Measurements from ENCODE around the gene EFNA3.

Gene EFNA3

GRCh38 chr1:155070158-155070621 lies 8.4 kb upstream of the EFNA3 start:
- DNase-seq = no peak

- no peak for DNase-seq
These were observed 7.7 kb upstream of the EFNA3 start for GRCh38 chr1:155070721-155071569.

DNA sequence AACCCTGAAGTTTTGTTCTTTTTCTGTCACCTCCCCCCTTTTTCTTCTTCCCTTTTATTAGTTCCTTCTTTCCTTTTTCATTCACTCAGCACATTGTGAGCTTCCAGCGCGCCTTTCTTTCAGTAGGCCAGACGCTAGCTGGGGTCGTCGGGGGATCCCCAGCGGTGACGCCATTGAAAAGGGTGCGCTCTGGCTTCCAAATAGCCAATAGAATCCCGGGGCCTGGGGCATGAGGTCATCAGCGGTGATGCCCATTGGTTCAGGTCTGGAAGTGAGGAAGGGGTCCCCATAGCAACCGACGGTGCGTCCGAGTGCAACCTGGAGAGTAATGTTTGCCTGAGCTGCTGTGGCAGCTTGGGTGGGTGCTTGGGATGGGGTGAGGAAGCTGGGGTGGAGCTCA lies 6.9 kb upstream of the EFNA3 start:
- DNase-seq = no peak

DNA sequence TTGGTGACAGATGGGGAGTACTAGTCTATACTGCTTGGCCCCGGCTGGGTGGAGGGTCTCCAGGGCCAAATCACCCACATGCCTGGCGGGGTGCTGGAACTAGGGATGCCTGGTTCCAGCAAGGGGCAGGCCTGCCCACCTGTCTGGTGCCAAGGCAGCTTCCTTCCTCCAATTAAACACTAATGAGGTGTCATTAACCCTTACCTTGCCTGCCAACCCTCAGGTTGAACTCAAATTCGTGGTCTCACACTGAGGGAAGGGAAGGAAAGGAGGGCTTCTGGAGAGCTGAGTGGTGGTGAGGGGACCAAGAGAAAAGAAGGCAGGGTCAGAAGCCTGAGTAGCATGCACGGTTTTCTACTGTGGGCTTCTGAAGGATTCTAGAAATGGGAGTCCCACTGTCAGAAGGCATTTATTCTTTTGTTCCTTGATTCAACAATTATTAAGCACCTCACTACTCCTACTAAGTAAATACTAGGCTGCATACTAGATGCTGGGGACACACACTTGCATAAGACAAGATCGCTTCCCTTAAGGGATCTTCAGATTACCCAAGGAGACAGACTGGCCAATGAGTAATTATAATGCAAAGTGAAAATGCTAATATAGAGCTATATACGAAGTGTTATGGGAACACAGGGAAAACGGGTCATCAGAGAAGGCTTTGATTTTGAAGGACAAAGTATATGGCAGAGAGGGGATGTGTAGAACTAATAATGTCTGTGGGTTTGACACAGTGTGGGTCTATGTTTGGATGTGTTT lies 5.9 kb upstream of the EFNA3 start:
- DNase-seq = no peak

GRCh38 chr1:155073377-155074242 lies 5.0 kb upstream of the EFNA3 start:
- DNase-seq = no peak

GRCh38 chr1:155075535-155075934 lies 3.1 kb upstream of the EFNA3 start:
- no peak for DNase-seq

DNA sequence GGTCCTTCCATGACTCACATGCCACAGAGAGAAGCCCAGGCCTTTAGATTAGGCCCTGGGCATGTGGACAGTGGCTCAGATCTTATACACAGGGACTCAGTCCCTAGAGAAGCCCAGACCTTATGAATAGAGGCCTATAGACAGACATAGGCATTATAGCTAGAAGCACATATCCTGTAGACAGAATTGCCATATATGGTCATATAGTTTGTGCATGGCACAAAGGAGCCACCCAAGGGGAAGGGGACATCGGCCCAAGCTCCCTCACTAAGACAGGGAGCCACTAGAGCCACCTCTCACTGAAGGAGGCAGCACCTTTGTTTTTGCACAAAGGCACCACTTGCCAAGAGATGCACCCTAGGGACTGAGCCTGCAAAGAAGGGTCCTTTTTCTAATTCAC lies 2.3 kb upstream of the EFNA3 start:
- no peak for DNase-seq

- no peak for DNase-seq
These were observed 1.3 kb upstream of the EFNA3 start for GRCh38 chr1:155077346-155077745.

DNA sequence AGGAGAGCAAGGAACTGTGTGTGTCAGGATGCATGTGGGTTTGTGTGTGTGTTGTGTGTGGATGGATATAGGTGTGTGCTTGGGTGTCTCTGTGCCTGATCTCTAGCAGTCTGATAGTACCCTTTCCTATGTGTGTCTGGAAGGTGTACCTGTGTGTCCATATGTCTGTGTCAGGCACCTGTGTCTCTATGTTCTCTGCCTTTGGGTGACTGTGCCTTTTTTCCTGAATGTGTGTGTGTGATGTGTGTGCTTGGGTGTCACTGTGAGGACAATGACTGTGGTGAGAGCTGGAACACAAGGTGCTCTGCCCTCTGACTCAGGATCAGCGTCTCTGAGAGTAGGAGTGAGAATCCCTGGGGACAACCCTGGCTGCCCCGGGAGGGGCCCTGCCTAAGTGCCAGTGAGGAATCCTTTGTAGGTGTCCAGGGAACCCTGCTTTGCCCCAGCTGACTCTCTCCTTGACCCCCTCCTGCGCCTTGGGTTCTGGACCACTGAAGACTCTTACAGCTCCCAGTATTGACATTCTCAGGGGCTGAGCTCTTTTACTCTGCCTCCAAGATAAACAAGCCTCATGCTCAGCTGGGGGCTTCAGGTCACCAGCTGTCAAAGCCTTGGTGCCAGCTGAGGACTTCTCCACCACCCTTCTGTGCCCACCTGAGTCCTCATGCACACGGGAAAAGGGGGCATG lies 735 bp upstream of the EFNA3 start:
- no peak for DNase-seq

- no peak for DNase-seq
These were observed 511 bp downstream of the EFNA3 start for GRCh38 chr1:155079210-155079486.

DNA sequence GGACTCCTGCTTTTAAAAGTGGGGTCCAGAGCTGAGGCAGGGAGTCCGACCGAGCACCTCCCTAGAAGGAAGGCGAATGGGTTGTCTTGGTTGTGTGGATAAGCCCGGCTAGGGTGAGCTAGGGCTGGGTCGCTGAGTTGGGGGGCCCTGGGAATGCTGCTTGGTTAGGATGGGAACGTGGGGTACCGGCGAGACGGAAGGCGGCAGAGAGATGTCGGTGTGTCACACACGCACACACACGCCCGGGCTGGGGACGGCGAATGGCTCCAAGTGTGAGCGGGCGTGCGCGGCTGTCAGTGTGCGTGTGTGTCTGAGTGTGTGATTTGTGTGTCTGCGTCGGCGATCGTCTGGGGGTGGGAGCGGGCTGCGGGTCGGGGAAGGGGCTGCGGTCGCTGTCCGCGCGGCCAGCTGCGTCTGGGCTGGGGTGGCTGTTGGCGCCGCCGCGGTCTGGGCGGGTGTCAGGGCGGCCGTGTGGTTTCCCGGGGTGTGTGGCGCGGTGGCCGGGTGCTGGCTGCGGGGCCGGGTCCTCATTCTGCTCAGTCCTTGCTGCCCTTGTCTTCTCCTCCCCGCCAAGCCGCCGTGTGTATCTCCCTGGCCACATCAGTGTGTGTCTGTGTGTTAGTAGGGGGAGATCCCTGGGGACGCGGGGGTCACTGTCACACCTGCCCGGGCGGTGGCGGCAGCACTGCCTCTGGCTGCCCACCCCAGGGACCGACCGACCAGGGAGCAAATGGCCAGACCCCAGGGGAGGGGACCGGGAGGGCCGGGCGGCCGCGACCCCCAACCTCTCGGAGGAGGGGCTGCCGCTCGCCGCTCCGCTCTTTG lies 1.1 kb downstream of the EFNA3 start:
- no peak for DNase-seq

DNA sequence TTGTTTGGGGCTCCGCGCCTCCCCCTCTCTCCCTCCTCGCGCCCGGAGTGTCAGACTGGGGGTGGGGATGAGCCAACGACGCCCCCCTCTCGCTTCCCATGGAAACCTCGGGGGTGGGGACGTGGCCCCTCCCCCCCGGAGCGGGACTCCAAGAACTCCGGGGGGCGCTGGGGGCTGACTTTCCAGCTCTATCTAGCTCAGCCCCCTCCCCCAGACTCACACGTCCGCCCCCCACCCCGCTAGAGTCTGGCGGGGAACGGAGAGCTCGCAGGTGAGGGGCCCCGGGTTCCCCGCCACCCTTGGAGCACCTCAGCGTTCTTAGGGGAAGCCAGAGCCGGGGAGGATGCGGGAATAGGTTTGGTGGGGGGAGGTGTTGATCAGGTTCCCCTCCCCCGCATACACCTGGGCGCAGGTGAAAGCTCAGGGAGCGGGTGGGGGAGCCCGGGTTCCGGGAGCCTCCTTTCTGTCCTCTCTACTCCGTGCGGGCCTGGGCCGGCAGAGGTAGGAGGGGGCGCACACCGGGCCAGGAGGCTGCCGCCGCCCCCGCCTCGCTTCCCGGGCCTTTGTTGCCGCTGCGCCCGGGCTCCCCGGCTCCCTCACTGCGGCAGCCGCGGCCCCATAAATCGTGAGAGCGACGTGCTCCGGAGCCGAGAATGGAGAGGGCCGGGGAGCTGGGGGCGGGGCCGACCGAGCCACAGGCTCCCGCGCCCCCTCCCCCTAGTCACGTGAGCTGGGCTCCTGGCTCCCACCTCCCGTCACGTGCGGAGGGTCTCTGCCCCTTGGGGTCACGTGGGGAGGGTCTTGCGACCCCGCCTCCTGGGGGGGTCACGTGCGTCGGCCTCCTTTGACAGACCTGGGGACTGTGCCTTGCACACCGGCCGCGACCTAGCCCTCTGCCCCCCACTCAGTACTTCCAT lies 1.9 kb downstream of the EFNA3 start:
- DNase-seq = no peak

DNA sequence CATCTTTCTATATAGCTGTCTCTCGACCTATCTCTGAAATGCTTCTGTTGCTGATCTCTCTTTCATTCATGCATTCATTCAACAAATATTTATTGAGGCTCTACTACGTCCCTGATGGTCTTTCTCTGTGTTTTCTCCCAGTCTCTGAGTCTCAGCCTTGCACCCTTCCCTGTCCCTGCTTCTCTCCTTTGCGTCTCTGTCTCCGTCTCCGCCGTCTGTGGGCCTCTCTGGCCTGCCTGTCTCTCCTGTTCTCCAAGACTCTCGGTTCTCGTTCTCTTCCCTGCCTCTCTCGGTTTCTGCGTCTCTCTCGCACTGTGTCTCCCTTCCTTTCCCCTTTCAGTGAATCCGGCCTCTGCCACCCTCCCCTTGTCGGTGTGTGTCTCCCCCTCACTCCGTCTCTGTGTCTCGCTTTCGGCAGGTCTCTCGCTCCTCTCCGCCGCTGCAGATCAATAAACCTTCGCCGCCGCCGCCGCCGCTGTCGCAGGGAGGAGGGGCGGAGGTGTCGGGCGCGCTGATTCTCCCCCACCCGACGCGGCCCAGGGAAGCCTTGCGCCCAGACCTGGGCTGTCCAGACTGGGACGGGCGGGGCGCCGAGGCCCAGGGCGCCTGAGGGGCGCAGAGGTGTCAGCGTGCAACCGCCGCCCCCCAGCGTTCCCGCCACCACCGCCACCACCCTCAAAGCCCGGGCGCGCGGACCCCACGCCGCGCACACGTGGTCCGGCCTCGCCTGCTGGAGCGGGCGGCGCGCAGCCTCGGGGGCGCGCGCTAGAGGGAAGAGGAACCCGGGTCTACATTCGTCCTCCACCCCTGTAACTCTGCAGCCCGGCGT lies 3.0 kb downstream of the EFNA3 start:
- DNase-seq = no peak

GRCh38 chr1:155082301-155083051 lies 3.8 kb downstream of the EFNA3 start:
- no peak for DNase-seq

DNA sequence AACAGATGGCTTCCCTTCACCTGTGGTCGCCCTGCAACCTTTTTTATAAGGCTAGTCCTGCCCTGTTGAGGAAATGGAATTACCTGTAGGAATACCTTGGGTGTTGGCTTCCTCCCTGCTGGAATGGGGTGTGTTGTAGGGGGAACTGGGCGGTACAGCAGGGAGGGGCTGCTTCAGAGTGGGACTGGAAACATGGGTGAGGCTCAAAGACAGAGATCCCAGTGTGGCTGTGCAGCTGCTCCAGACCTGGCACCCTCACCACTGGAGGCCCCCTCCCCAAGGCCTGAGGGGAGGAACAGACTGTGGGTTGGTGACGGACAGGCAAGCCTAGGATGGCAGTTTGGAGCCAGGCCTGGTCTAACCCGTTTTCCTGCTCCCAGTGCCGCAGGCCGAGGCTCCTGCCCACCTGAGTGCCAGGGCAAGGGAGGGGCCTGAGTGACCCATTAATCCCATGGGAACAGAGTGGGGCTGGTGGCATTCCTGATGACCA lies 4.5 kb downstream of the EFNA3 start:
- no peak for DNase-seq

- DNase-seq = no peak
These were observed 5.5 kb downstream of the EFNA3 start for GRCh38 chr1:155083865-155084721.

GRCh38 chr1:155084722-155085503 lies 6.3 kb downstream of the EFNA3 start:
- DNase-seq = peak; percentile 89

Data from SIG-M5 (cell line).